HFFc6 (cell line): ENCODE data around the gene SLC5A1. TPM values are rescaled to one million over a fixed set of nuclear protein-coding genes. Genes with fewer than 3 reads are reported as not detected.

Experiments used
- DNase-seq: peaks from one replicate; pipeline ENCODE4 v3.0.0-alpha.2; 2018
- H3K27ac Mint-ChIP-seq: 2 replicates; pipeline ENCODE4 v1.8.0; 2020; ENCODE audit warnings: mild to moderate bottlenecking, mixed read lengths
- H3K27me3 Mint-ChIP-seq: 2 replicates; pipeline ENCODE4 v1.8.0; 2021; ENCODE audit warnings: mild to moderate bottlenecking, moderate library complexity, mixed read lengths; ENCODE audit not compliant: insufficient read depth
- H3K36me3 Mint-ChIP-seq: 2 replicates; pipeline ENCODE4 v1.8.0; 2021; ENCODE audit warnings: low read depth, mixed read lengths
- H3K4me1 Mint-ChIP-seq: 2 replicates; pipeline ENCODE4 v1.8.0; 2020; ENCODE audit warnings: low read depth, mixed read lengths
- H3K4me3 Mint-ChIP-seq: 2 replicates; pipeline ENCODE4 v1.8.0; 2020; ENCODE audit warnings: mild to moderate bottlenecking, moderate library complexity, mixed read lengths
- H3K9me3 Mint-ChIP-seq: 2 replicates; pipeline ENCODE4 v1.8.0; 2020; ENCODE audit warnings: mild to moderate bottlenecking, mixed read lengths
- long read RNA-seq: library from polyadenylated mRNA; unstranded; transcript quantifications from one replicate; pipeline ENCODE4 v2.0.0, GENCODE V29; 2019
- total RNA-seq, 6 experiments: library from RNA; stranded (reverse); fragmentation: NEBNext Ultra II Directional; extraction: Animal tissue kit (Norgen Biotek cat#: 25700); gene quantifications; 2 replicates in 1 of 6; 3 replicates in 5 of 6; pipeline ENCODE4 v1.2.3, GENCODE V29; 2021
- TF ChIP-seq, protein P1 (sequence below): fragments of 200-600 bp; sonication (generic); IDR thresholded peaks from 2 replicates; pipeline ENCODE4 v1.5.0; 2021; ENCODE audit warnings: antibody characterized with exemption, mild to moderate bottlenecking

SLC5A1 gene
- total RNA-seq, result not detected
- long read RNA-seq, result 0 reads

DNA sequence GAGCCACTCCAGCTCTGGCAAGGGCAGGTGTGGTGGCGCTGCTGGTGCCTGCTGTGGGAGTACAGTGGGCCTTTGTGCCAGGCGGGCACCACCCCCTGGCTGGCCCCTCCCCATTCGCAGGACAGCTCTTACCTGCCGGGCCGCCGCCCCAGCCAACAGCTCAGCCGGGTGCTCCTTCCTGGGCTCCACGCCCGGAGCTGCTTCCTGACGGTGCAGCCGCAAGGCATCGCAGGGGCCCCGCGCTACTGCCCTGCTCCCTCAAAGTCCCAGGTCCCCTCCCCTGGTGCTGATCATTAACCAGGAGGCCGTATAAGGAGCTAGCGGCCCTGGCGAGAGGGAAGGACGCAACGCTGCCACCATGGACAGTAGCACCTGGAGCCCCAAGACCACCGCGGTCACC lies at the start of gene SLC5A1:
Gene SLC5A1 (plus strand): TSS at position 338 of the 400 bp plus-strand sequence. CDS start 21 bp downstream, at position 359.
- Mint-ChIP-seq H3K9me3 (no peaks in the 10 kb centered on the region), H3K27me3 (peaks cover 46% of the 10 kb centered on the region), H3K4me3 (no peak within 1 kb of the TSS), H3K27ac (no peak within 1 kb of the TSS), H3K36me3 (no peaks in the 10 kb centered on the region), H3K4me1 (no peaks in the 10 kb centered on the region)
- TF ChIP-seq, protein P1, sequence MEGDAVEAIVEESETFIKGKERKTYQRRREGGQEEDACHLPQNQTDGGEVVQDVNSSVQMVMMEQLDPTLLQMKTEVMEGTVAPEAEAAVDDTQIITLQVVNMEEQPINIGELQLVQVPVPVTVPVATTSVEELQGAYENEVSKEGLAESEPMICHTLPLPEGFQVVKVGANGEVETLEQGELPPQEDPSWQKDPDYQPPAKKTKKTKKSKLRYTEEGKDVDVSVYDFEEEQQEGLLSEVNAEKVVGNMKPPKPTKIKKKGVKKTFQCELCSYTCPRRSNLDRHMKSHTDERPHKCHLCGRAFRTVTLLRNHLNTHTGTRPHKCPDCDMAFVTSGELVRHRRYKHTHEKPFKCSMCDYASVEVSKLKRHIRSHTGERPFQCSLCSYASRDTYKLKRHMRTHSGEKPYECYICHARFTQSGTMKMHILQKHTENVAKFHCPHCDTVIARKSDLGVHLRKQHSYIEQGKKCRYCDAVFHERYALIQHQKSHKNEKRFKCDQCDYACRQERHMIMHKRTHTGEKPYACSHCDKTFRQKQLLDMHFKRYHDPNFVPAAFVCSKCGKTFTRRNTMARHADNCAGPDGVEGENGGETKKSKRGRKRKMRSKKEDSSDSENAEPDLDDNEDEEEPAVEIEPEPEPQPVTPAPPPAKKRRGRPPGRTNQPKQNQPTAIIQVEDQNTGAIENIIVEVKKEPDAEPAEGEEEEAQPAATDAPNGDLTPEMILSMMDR, result no peak
- DNase-seq, result no peak

DNA sequence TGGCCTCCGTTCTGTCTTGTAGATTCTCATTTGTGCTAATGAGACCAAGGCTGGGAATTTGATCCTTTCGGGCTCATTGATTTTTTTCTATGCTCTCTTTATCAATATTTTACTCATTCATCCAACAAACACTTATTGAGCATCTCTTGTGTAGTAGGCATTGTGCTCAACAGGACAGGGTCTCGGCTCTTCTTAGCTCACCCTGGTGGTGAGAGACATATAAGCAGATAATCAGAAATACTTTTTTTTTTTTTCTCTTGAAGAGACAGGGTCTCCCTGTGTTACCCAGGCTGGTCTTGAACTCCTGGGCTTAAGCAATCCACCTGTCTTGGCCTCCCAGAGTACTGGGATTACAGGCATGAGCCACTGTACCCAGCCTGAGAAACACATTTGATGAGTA lies 48.0 kb upstream of the SLC5A1 start:
- H3K36me3 Mint-ChIP-seq, result no peaks in the 10 kb centered on the region
- H3K27me3 Mint-ChIP-seq, result peaks cover 24% of the 10 kb centered on the region
- TF ChIP-seq, protein P1, result peak; percentile 56
- H3K9me3 Mint-ChIP-seq, result no peaks in the 10 kb centered on the region
- H3K4me3 Mint-ChIP-seq, result no peak overlapping the region
- no peak overlapping the region for H3K27ac Mint-ChIP-seq
- no peaks in the 10 kb centered on the region for H3K4me1 Mint-ChIP-seq
- DNase-seq, result no peak

DNA sequence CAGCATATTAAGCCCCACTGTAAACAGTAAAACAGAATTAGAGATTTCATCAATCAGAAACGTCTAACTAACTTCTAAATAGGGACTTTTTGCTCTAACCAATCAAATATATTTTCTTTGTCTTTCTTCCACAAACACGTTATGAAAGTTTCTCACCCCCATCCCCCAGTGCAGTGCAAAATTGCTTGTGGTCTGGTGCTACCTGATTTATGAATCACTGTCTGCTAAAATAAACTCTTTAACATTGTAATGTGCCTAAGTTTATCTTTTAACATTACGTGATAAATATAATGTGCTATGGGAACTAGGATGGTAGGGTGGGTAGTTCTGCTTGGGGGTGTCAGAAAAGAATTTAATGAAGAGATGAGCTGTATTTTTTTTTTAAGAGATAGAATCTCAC lies 47.3 kb upstream of the SLC5A1 start:
- Mint-ChIP-seq H3K9me3 (no peaks in the 10 kb centered on the region), H3K27ac (no peak overlapping the region), H3K4me1 (no peaks in the 10 kb centered on the region), H3K27me3 (peaks cover 24% of the 10 kb centered on the region), H3K36me3 (no peaks in the 10 kb centered on the region), H3K4me3 (no peak overlapping the region)
- DNase-seq, result no peak
- TF ChIP-seq, protein P1, result no peak

DNA sequence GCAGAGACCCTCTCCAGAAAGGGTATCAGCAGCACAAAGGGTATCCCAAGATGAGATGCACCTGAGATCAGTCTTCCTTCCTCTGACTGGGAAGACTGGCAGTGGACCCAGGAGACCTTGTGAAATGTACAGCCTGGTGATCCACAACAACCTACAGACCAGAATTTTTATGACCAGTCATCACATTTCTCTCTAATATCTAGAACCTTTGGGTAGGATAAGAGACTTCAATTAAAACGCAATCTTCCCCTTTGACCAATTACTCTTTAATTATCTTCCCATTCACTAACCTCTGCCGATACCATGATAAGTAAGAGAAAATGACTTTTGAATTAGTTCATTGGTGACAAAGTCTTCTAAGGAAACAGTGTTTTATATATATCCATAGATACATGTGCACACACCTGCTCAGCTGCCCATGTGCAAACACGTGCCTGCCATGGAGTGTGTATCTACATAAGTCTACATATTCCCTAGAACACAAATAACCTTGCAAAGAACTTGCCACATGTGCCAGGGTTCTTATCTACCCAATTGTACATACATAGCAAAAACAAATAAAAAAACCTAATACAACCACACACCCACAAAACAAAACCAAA lies 44.2 kb upstream of the SLC5A1 start:
- H3K27me3 Mint-ChIP-seq, result peaks cover 18% of the 10 kb centered on the region
- DNase-seq, result no peak
- H3K9me3 Mint-ChIP-seq, result no peaks in the 10 kb centered on the region
- TF ChIP-seq, protein P1, result no peak
- no peaks in the 10 kb centered on the region for H3K36me3 Mint-ChIP-seq
- no peaks in the 10 kb centered on the region for H3K4me1 Mint-ChIP-seq
- H3K4me3 Mint-ChIP-seq, result no peak overlapping the region
- H3K27ac Mint-ChIP-seq, result no peak overlapping the region

DNA sequence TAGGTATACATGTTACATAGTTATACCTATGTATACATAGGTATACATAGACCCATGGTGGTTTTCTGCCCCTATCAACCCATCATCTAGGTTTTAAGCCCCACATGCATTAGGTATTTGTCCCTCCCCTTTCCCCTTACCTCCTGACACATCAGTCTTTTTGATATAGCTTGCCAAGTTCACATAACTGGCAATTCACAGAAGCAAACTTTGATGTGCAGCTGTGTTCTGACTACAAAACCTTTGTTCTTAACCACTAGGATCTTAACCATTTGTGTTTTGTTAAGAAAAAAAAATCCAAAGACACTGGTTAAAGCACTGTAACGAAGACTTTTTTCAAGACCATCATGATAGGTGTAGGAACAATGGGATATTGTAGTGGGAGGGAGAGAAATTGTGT lies 42.9 kb upstream of the SLC5A1 start:
- Mint-ChIP-seq H3K27ac (no peak overlapping the region), H3K27me3 (peaks cover 13% of the 10 kb centered on the region), H3K36me3 (no peaks in the 10 kb centered on the region), H3K4me3 (no peak overlapping the region), H3K9me3 (no peaks in the 10 kb centered on the region), H3K4me1 (peaks cover 2% of the 10 kb centered on the region)
- TF ChIP-seq, protein P1, result no peak
- DNase-seq, result no peak

DNA sequence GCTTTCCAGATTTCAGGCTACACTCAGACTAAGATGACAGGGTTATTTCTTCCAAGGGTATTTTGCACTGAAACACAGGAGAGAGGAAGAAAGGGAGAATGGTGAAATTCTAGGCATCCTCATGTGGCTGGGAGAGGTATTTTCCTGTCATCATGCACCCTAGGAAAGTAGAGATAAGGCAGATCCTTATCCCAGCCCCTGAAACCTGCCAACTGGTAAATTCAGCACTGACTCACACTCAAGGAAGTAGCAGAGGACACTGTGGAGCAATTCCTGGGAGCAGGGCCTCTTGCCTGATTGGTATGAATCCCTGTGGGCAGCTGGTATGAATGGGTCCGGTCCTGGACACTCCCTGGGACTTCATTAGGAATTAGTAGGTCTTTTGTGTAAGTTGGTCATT lies 37.6 kb upstream of the SLC5A1 start:
- Mint-ChIP-seq H3K9me3 (no peaks in the 10 kb centered on the region), H3K36me3 (no peaks in the 10 kb centered on the region), H3K4me1 (peaks cover 9% of the 10 kb centered on the region), H3K27ac (no peak overlapping the region), H3K4me3 (no peak overlapping the region), H3K27me3 (peaks cover 5% of the 10 kb centered on the region)
- peak; percentile 64 for DNase-seq
- TF ChIP-seq, protein P1, result peak; percentile 19; the same call in 1 of the 2 replicates
